Measurements from ENCODE around the gene CDHR1.

- TF ChIP-seq POLR2AphosphoS5 (IDR thresholded peaks at IDR 0.05; ENCODE audit: low read depth) (no peak), STAT1 (IDR thresholded peaks at IDR 0.05; ENCODE audit: unreplicated experiment) (no peak), EZH2 (IDR thresholded peaks at IDR 0.05; ENCODE audit: low read depth, unreplicated experiment) (no peak), CTCF (conservative IDR thresholded peaks at IDR 0.05; ENCODE audit: low read depth in 2 of 2) (no peak), JUNB (IDR thresholded peaks at IDR 0.05; ENCODE audit: unreplicated experiment) (no peak), EZH2phosphoT487 (IDR thresholded peaks at IDR 0.05; ENCODE audit: unreplicated experiment) (no peak), REST (IDR thresholded peaks at IDR 0.05; ENCODE audit: unreplicated experiment) (no peak)
Measured at GRCh38 chr10:84254552-84255478, 60.5 kb downstream of the CDHR1 start.

Data from GM23338 (cell line).